OCI-LY1 (cell line): ENCODE measurements around the gene PRTFDC1.

Source experiments
- H2AFZ ChIP-seq: fragments of 200-600 bp; sonication (generic), shearing (Covaris generic); 2 replicates; pipeline ENCODE4 v1.6.0; 2014; ENCODE audit warnings: antibody characterized with exemption, mild to moderate bottlenecking, low read length
- H3F3A ChIP-seq: fragments of 200-600 bp; sonication (generic), shearing (Covaris generic); 2 replicates; pipeline ENCODE4 v1.6.0; 2014; ENCODE audit warnings: mild to moderate bottlenecking, antibody characterized with exemption, low read length, moderate library complexity; ENCODE audit not compliant: insufficient read depth
- H3K27ac ChIP-seq: fragments of 200-600 bp; sonication (generic); 2 replicates; pipeline ENCODE4 v1.5.1; 2014; ENCODE audit warnings: low read length, mixed run types, mild to moderate bottlenecking, low read depth; ENCODE audit not compliant: poor library complexity, severe bottlenecking
- H3K27me3 ChIP-seq: fragments of 200-600 bp; sonication (generic); 2 replicates; pipeline ENCODE4 v1.6.0; 2014; ENCODE audit warnings: antibody characterized with exemption, mild to moderate bottlenecking, low read length, moderate library complexity; ENCODE audit not compliant: insufficient read depth
- H3K36me3 ChIP-seq: fragments of 200-600 bp; sonication (generic); 2 replicates; pipeline ENCODE4 v1.6.1; 2014; ENCODE audit warnings: mild to moderate bottlenecking, antibody characterized with exemption, low read length, moderate library complexity, mixed read lengths; ENCODE audit not compliant: insufficient read depth
- H3K4me1 ChIP-seq: fragments of 200-600 bp; sonication (generic); 2 replicates; pipeline ENCODE4 v1.5.1; 2014; ENCODE audit warnings: mild to moderate bottlenecking, low read length, moderate library complexity; ENCODE audit not compliant: insufficient read depth, severe bottlenecking
- H3K4me2 ChIP-seq: fragments of 200-600 bp; sonication (generic), shearing (Covaris generic); 2 replicates; pipeline ENCODE4 v1.6.1; 2014; ENCODE audit warnings: low read length
- H3K4me3 ChIP-seq: fragments of 200-600 bp; sonication (generic); 2 replicates; pipeline ENCODE4 v1.5.1; 2014; ENCODE audit warnings: low read length, low read depth, mild to moderate bottlenecking, mixed read lengths; ENCODE audit not compliant: poor library complexity, severe bottlenecking
- H3K79me2 ChIP-seq: fragments of 200-600 bp; shearing (Covaris generic); 2 replicates; pipeline ENCODE4 v1.6.1; 2016; ENCODE audit warnings: mixed run types, low read length, mixed read lengths; ENCODE audit not compliant: insufficient read depth
- H3K9ac ChIP-seq: fragments of 200-600 bp; sonication (generic), shearing (Covaris generic); 2 replicates; pipeline ENCODE4 v1.6.1; 2014; ENCODE audit warnings: mild to moderate bottlenecking, low read length, mixed read lengths
- H3K9me2 ChIP-seq: fragments of 200-600 bp; sonication (generic), shearing (Covaris generic); 2 replicates; pipeline ENCODE4 v1.6.1; 2014; ENCODE audit warnings: low read depth, mild to moderate bottlenecking, low read length, mixed read lengths
- H3K9me3 ChIP-seq: fragments of 200-600 bp; shearing (Covaris generic); 2 replicates; pipeline ENCODE4 v1.6.1; 2014; ENCODE audit warnings: low read length, mixed read lengths
- H4K20me1 ChIP-seq: fragments of 200-600 bp; sonication (generic), shearing (Covaris generic); 2 replicates; pipeline ENCODE4 v1.6.0; 2016; ENCODE audit warnings: mild to moderate bottlenecking, low read length; ENCODE audit not compliant: insufficient read depth
- EZH2 ChIP-seq: fragments of 200-600 bp; sonication (generic), shearing (Covaris generic); IDR thresholded peaks from 2 replicates; pipeline ENCODE4 v1.8.0; 2017; ENCODE audit warnings: borderline replicate concordance, mixed run types, mild to moderate bottlenecking, antibody characterized with exemption, low read length, moderate library complexity, mixed read lengths
- TF ChIP-seq, protein P1 (sequence below): fragments of 200-600 bp; sonication (generic), shearing (Covaris generic); IDR thresholded peaks from 2 replicates; pipeline ENCODE4 v1.5.1; 2017; ENCODE audit warnings: mild to moderate bottlenecking, antibody characterized with exemption, low read length, moderate library complexity, mixed read lengths

Gene PRTFDC1

DNA sequence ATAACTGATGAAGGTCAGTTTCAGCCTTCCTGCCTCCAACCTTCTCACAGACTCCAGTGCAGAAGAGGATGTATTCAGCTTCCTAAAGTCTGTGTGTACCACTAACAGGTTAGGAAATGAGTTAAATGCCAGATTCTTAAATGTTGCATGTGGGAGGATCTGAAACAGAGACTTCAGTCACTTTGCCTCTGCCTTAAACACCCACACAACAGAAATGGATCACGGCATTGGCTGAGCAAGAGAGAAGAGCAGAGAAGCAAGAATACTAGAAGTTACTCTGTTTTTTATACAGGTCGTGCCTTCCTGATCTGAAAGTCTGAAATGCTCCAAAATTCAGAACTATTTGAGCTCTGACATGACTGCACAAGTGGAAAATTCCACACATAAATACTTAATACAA is 129.8 kb downstream of the PRTFDC1 start:
- no peak overlapping the region for H3K27ac ChIP-seq
- no peaks in the 10 kb centered on the region for H3K9me3 ChIP-seq
- H3F3A ChIP-seq: no peaks in the 10 kb centered on the region

DNA sequence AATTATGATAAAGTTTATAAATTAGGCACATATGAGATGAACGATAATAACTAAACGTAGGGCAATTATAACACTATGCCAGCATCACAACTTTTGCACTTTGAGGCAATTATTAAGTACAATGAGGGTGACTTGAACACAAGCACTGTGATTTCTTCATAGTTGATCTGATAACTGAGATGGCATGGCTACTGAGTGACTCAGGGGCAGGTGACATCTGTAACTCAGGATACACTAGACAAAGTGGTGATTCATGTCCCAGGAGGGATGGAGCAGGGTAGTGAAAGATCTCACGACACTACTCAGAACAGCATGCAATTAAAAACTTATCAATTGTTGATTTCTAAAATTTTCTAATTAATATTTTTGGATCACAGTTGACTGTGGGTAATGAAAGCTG is 130.4 kb downstream of the PRTFDC1 start:
- Histone ChIP-seq H3K36me3 (no peaks in the 10 kb centered on the region), H3K4me1 (no peaks in the 10 kb centered on the region)
- TF ChIP-seq EZH2: no peak
- TF ChIP-seq, protein P1, sequence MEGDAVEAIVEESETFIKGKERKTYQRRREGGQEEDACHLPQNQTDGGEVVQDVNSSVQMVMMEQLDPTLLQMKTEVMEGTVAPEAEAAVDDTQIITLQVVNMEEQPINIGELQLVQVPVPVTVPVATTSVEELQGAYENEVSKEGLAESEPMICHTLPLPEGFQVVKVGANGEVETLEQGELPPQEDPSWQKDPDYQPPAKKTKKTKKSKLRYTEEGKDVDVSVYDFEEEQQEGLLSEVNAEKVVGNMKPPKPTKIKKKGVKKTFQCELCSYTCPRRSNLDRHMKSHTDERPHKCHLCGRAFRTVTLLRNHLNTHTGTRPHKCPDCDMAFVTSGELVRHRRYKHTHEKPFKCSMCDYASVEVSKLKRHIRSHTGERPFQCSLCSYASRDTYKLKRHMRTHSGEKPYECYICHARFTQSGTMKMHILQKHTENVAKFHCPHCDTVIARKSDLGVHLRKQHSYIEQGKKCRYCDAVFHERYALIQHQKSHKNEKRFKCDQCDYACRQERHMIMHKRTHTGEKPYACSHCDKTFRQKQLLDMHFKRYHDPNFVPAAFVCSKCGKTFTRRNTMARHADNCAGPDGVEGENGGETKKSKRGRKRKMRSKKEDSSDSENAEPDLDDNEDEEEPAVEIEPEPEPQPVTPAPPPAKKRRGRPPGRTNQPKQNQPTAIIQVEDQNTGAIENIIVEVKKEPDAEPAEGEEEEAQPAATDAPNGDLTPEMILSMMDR: no peak

More for the DNA sequence above, 129.8 kb downstream of the PRTFDC1 start:
- Histone ChIP-seq H3K4me2 (no peak overlapping the region), H3K79me2 (no peaks in the 10 kb centered on the region), H2AFZ (no peak overlapping the region), H3K4me3 (no peak overlapping the region), H3K9ac (no peak overlapping the region), H4K20me1 (no peaks in the 10 kb centered on the region), H3K27me3 (no peaks in the 10 kb centered on the region), H3K36me3 (no peaks in the 10 kb centered on the region), H3K4me1 (no peaks in the 10 kb centered on the region), H3K9me2 (no peaks in the 10 kb centered on the region)
- TF ChIP-seq, protein P1: no peak
- TF ChIP-seq EZH2: no peak

DNA sequence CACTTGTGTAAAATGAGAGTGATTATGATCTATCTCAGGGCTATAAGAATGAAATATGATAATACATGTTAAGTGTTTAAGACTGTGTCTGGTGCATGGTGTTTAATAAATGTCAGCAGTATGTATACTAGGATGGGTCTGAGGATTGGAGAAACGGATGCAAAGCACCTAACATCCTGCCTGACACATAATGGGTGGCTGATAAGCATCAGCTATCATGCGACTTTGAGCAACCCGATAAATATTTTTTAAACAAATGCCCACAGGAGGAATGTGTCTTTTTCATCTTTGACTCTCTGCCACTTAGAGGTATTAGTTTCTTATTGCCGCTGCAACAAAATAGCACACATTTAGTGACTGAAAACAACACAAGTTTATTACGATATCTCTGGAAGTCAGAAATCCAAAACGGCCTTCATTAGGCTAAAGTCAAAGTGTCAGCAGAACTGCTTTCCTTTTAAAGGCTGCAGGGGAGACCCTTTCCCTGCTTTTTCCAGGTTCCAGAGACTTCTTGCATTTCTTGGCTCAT is 135.5 kb downstream of the PRTFDC1 start:
- no peaks in the 10 kb centered on the region for H4K20me1 ChIP-seq
- no peaks in the 10 kb centered on the region for H3K9me2 ChIP-seq
- H3K27ac ChIP-seq: no peak overlapping the region
- no peaks in the 10 kb centered on the region for H3K79me2 ChIP-seq
- H3K4me3 ChIP-seq: no peak overlapping the region
- H3K36me3 ChIP-seq: no peaks in the 10 kb centered on the region
- no peaks in the 10 kb centered on the region for H3K4me1 ChIP-seq
- H3K9ac ChIP-seq: no peak overlapping the region
- H3K4me2 ChIP-seq: no peak overlapping the region
- no peaks in the 10 kb centered on the region for H3K9me3 ChIP-seq
- TF ChIP-seq EZH2: no peak
- TF ChIP-seq, protein P1: no peak
- no peaks in the 10 kb centered on the region for H3K27me3 ChIP-seq
- H2AFZ ChIP-seq: no peak overlapping the region
- no peaks in the 10 kb centered on the region for H3F3A ChIP-seq

More for the DNA sequence above, 130.4 kb downstream of the PRTFDC1 start:
- Histone ChIP-seq H3K4me3 (no peak overlapping the region), H3K27me3 (no peaks in the 10 kb centered on the region), H4K20me1 (no peaks in the 10 kb centered on the region), H3K79me2 (no peaks in the 10 kb centered on the region), H3F3A (no peaks in the 10 kb centered on the region), H3K9me2 (no peaks in the 10 kb centered on the region), H3K9ac (no peak overlapping the region), H3K27ac (no peak overlapping the region), H2AFZ (no peak overlapping the region), H3K4me2 (no peak overlapping the region), H3K9me3 (no peaks in the 10 kb centered on the region)
